HG03342 (cell line): Measurements from ENCODE around the gene P3H4.

Experiments used
- ATAC-seq: cut with Tn5 transposase; IDR thresholded peaks from one replicate; pipeline ENCODE4 v1.9.1; 2021; ENCODE audit warnings: mild to moderate bottlenecking, moderate library complexity; ENCODE audit not compliant: unreplicated experiment

P3H4 gene

DNA sequence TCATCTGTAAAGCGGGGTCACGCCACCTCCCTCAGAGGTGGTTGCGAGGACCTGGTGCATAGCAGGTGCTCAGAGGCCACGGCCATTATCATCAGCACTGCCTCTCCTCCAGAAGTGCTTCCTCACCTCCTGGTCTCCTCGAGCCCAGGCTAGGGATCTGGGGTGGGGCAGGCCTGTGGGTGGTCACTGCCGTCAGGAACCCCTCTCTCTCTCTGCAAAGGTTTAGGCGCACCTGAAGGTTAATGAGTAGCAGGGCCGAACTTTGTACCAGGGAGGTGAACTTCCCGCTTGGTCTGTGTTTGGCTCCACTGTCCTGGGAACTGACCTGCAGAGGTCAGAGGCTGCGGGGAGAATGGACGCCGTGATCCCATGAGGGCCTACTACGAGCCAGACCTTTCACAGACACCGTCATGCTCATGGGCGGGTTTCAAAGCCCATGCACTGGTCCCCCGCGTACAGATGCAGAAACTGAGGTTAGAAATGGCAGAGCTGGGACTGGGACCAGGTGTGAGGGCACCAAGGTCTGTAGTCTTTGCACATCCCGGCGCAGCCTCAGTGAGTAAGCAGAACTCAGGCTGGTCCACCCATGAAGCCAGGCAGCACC, 39.1 kb downstream of the P3H4 start:
- ATAC-seq: no peak

DNA sequence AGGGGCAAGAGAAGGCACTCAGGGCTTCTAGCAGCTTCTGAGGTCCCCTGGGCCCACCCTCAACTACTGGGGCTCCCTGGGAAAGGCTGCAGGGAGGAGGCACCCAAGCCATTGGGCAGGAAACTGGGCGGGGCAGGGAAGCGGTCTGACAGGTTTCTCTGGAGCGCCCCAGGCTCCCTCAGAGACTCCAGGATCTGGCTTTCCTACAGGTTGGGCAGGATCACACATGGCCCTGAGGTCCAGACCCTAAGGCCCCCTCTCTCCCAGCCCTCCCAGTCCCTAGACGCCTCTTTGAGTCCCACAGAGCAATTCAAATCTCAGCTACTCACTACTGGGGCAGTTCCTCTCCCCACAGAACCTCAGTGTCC, 39.5 kb downstream of the P3H4 start:
- no peak for ATAC-seq

GRCh38 chr17:41771389-41772206, 40.2 kb downstream of the P3H4 start:
- no peak for ATAC-seq

GRCh38 chr17:41769985-41770384, 41.8 kb downstream of the P3H4 start:
- no peak for ATAC-seq

DNA sequence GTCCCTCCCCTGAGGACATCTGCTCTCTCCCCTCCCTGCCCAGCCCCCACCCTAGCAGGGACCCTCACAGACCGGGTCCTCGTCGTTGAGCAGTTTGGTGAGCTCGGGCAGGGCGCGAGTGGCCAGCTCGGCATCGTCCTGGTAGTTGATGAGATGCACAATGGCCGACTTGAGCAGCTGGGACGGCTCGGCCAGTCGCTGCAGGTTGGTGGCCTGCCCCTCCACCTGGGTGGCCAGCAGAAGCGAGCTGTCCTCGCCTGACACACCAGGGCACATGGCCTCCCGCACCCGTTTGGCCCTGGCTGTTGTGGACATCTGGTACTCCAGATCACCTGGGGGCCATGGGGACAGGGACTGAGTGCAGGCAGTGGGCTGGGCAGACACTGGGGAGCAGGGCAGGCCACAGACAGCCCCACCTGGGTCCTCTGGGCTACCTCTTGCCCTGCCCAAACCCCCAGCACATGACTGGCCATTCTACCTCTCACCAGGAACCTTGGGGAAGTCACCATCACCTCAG, 42.3 kb downstream of the P3H4 start:
- ATAC-seq: no peak

- no peak for ATAC-seq
These were observed 43.0 kb downstream of the P3H4 start for GRCh38 chr17:41768682-41769288.

GRCh38 chr17:41767324-41768042, 44.3 kb downstream of the P3H4 start:
- ATAC-seq: no peak

DNA sequence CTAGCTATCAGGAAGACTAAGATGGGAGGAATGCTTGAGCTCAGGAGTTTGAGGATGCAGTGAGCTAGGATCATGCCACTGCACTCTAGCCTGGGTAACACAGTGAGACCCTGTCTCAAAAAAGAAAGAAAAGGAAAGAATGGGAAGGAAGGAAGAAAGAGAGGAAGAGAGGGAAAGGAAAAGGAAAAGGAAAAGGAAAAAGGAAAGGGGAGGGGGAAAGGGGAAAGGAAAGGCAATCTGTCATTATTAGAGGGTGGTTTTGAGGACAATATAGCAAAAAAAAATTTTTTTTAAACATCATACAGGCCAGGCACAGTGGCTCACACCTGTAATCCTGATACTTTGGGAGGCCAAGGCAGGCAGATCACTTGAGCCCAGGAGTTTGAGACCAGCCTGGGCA, 45.6 kb downstream of the P3H4 start:
- no peak for ATAC-seq

GRCh38 chr17:41763327-41763726, 48.4 kb downstream of the P3H4 start:
- ATAC-seq: no peak

- no peak for ATAC-seq
These were observed 48.9 kb downstream of the P3H4 start for GRCh38 chr17:41762841-41763240.

GRCh38 chr17:41762391-41762790, 49.4 kb downstream of the P3H4 start:
- ATAC-seq: no peak

DNA sequence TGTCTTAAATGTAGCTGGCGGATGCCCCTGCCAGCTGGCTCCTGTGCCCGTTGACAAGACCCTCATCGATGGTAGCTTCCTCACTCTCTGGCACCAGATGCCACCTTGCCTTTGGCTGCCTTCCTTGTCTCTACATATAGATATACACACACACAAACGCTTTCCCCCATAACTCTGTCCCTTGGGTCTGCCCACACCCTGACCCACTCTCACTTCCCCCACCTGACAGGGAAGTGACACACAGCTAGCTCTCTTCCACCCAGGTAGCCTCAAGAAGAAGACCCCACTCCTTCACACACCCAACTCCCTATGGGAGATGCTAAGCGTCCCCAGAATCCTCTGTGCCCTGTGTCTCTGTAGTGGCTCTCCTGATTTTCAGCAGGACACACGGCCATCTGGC, 50.9 kb downstream of the P3H4 start:
- no peak for ATAC-seq

DNA sequence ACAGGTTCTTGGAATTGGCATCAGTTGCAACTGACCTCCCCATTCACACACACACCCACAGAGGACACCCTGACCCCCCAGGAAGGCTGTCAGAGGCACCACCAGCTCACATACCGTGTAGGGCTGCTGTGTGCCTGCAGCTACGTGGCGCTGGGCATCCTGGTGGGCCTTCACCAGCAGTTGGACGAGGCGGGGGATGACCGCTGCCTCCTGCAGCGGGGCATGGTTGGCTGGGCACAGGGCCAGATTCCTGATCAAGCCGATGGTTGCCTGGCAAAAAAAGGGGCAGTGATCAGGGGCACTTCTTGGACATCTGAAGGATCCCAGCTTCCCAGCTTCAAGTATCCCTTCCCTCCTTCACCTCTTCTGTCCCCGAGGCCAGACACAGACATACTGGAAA, 53.1 kb downstream of the P3H4 start:
- no peak for ATAC-seq

- no peak for ATAC-seq
These were observed 57.7 kb downstream of the P3H4 start for GRCh38 chr17:41754066-41754465.
